ENCODE measurements around the gene FYN.

Gene FYN

DNA sequence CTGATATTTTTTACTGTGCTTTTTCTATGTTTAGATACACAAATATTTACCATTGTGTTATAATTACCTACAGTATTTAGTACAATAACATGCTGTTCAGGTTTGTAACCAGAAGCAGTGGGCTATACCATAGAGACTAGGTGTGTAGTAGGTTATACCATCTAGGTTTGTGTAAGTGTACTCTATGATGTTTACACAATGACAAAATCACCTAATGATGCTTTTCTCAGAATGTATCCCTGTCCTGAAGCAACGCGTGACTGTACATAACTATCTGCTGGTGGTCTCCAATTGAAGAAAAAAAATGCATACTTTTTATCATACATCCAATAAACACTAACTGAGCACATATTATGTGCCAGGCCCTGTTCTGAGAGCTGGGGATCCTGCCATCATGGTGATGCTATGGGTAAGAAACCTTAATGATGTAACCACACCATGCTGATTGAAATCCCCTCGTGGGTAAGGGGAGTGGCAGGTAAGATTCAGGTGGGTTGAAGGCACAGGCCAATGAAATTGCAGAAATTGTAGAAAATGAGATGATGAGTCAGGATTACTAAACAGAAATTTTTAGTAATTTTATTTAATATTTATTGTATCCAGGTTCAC, 76.8 kb downstream of the FYN start:
- no peak for TF ChIP-seq EZH2phosphoT487 (IDR thresholded peaks at IDR 0.05; ENCODE audit: borderline replicate concordance, low read length)
- TF ChIP-seq, protein P1, sequence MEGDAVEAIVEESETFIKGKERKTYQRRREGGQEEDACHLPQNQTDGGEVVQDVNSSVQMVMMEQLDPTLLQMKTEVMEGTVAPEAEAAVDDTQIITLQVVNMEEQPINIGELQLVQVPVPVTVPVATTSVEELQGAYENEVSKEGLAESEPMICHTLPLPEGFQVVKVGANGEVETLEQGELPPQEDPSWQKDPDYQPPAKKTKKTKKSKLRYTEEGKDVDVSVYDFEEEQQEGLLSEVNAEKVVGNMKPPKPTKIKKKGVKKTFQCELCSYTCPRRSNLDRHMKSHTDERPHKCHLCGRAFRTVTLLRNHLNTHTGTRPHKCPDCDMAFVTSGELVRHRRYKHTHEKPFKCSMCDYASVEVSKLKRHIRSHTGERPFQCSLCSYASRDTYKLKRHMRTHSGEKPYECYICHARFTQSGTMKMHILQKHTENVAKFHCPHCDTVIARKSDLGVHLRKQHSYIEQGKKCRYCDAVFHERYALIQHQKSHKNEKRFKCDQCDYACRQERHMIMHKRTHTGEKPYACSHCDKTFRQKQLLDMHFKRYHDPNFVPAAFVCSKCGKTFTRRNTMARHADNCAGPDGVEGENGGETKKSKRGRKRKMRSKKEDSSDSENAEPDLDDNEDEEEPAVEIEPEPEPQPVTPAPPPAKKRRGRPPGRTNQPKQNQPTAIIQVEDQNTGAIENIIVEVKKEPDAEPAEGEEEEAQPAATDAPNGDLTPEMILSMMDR (IDR thresholded peaks at IDR 0.05; ENCODE audit: low read depth, low read length, poor library complexity, severe bottlenecking) = no peak
- H3K9me2 ChIP-seq (replicated peaks; ENCODE audit: control insufficient read depth, low read length) = no peaks in the 10 kb centered on the region
- H3F3A ChIP-seq (ENCODE audit: control insufficient read depth, insufficient read depth) = no peaks in the 10 kb centered on the region
- no peaks in the 10 kb centered on the region for H4K20me1 ChIP-seq (ENCODE audit: control insufficient read depth, insufficient read depth, low read depth, low read length)
- H3K4me3 ChIP-seq (ENCODE audit: low read length) = no peak overlapping the region
- no peaks in the 10 kb centered on the region for H3K36me3 ChIP-seq (ENCODE audit: control insufficient read depth, low read length)
- no peaks in the 10 kb centered on the region for H3K79me2 ChIP-seq (ENCODE audit: control insufficient read depth, low read length)
- no peak overlapping the region for H3K27ac ChIP-seq (ENCODE audit: low read depth, low read length)
- no peaks in the 10 kb centered on the region for H3K9me3 ChIP-seq (ENCODE audit: control insufficient read depth, insufficient read depth, low read length)
- no peaks in the 10 kb centered on the region for H3K4me1 ChIP-seq (ENCODE audit: control insufficient read depth, low read length)
- H3K4me2 ChIP-seq (ENCODE audit: low read length) = no peak overlapping the region
- H3K27me3 ChIP-seq (ENCODE audit: control insufficient read depth, low read length) = no peaks in the 10 kb centered on the region

DNA sequence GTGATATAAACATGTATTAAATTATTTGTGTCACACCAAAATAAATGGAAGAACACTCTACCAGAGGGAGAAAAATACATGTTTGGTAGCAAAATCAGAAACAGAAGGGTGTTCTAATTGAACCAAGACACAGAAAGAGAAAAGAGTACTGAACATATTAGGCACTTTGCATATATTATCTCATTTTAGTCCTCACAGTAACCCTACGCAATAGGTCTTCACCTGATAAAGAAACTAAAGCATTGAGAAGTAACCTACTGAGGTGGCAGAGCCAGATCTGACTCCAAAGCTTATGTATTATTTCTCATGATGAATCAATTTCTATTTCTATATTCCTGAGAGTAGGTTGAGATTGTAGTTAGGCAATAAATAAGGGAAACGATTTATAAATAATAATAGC, 77.7 kb downstream of the FYN start:
- no peaks in the 10 kb centered on the region for H3K9me2 ChIP-seq (replicated peaks; ENCODE audit: control insufficient read depth, low read length)
- H3K36me3 ChIP-seq (ENCODE audit: control insufficient read depth, low read length) = no peaks in the 10 kb centered on the region
- H3K4me3 ChIP-seq (ENCODE audit: low read length) = no peak overlapping the region
- no peak overlapping the region for H3K27ac ChIP-seq (ENCODE audit: low read depth, low read length)
- H4K20me1 ChIP-seq (ENCODE audit: control insufficient read depth, insufficient read depth, low read depth, low read length) = no peaks in the 10 kb centered on the region
- H3K9me3 ChIP-seq (ENCODE audit: control insufficient read depth, insufficient read depth, low read length) = no peaks in the 10 kb centered on the region
- H3K27me3 ChIP-seq (ENCODE audit: control insufficient read depth, low read length) = no peaks in the 10 kb centered on the region
- H3K4me2 ChIP-seq (ENCODE audit: low read length) = no peak overlapping the region
- H3F3A ChIP-seq (ENCODE audit: control insufficient read depth, insufficient read depth) = no peaks in the 10 kb centered on the region
- TF ChIP-seq, protein P1 (IDR thresholded peaks at IDR 0.05; ENCODE audit: low read depth, low read length, poor library complexity, severe bottlenecking) = no peak
- TF ChIP-seq EZH2phosphoT487 (IDR thresholded peaks at IDR 0.05; ENCODE audit: borderline replicate concordance, low read length) = no peak
- no peaks in the 10 kb centered on the region for H3K79me2 ChIP-seq (ENCODE audit: control insufficient read depth, low read length)
- H3K4me1 ChIP-seq (ENCODE audit: control insufficient read depth, low read length) = no peaks in the 10 kb centered on the region

DNA sequence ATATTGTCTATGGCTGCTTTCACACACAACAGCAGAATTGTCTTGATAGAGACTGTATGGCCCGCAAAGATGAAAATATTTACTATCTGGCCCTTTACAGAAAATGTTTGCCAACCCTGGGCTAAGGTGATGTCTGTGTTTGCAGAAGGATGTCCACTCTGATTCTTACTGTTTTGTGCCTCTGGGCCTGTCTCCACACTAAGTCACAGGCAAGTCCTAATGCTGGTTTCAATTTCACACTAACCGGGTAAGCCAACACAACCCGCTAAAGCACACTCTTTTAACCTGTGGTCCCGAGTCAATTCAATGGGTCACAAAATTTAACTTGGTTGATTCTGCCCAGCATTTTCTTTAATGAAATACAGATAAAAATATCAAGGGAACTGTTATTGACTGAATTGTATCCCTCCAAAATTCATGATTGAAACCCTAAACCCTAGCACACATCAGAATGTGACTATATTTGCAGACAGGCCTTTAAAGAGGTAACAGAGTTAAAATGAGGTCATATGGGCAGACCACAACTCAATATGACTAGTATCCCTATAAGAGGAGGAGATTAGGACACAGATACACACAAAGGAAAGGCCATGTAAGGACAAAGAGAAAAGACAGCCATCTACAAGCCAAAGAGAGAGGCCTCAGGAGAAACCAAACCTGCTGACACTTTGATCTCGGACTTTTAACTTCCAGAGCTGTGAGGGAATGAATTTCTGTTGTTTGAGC, 78.4 kb downstream of the FYN start:
- H3K27ac ChIP-seq (ENCODE audit: low read depth, low read length) = no peak overlapping the region
- H3K79me2 ChIP-seq (ENCODE audit: control insufficient read depth, low read length) = no peaks in the 10 kb centered on the region
- no peaks in the 10 kb centered on the region for H3F3A ChIP-seq (ENCODE audit: control insufficient read depth, insufficient read depth)
- no peak for TF ChIP-seq EZH2phosphoT487 (IDR thresholded peaks at IDR 0.05; ENCODE audit: borderline replicate concordance, low read length)
- TF ChIP-seq, protein P1 (IDR thresholded peaks at IDR 0.05; ENCODE audit: low read depth, low read length, poor library complexity, severe bottlenecking) = no peak
- no peaks in the 10 kb centered on the region for H3K36me3 ChIP-seq (ENCODE audit: control insufficient read depth, low read length)
- H3K4me3 ChIP-seq (ENCODE audit: low read length) = no peak overlapping the region
- no peaks in the 10 kb centered on the region for H3K9me2 ChIP-seq (replicated peaks; ENCODE audit: control insufficient read depth, low read length)
- H3K9me3 ChIP-seq (ENCODE audit: control insufficient read depth, insufficient read depth, low read length) = no peaks in the 10 kb centered on the region
- H3K4me2 ChIP-seq (ENCODE audit: low read length) = no peak overlapping the region
- no peaks in the 10 kb centered on the region for H3K27me3 ChIP-seq (ENCODE audit: control insufficient read depth, low read length)
- H3K4me1 ChIP-seq (ENCODE audit: control insufficient read depth, low read length) = no peaks in the 10 kb centered on the region
- no peaks in the 10 kb centered on the region for H4K20me1 ChIP-seq (ENCODE audit: control insufficient read depth, insufficient read depth, low read depth, low read length)

All from DOHH2 (cell line).